Activated naive CD8-positive, alpha-beta T cell treated with anti-CD3 and anti-CD28 coated beads, Interleukin-2, amount 50 U/mL, for 24 hours (primary cell): ENCODE results near the gene RNF32.
"Not testable (repeated sequence)": the region's sequence is repeated elsewhere in the genome, so short reads cannot be mapped to it uniquely, and the experiment has no call there.

ENCODE experiments used
- ATAC-seq: fragments of 150-1000 bp; cut with Tn5 transposase; one replicate; pipeline ENCODE4 v1.10.0; 2021
- DNase-seq: peaks from one replicate; pipeline ENCODE4 v3.0.0; 2021
- H3K27ac Mint-ChIP-seq: one replicate; pipeline ENCODE4 v1.8.0; 2021; ENCODE audit warnings: mild to moderate bottlenecking, mixed read lengths
- H3K27me3 Mint-ChIP-seq: one replicate; pipeline ENCODE4 v1.8.0; 2021; ENCODE audit warnings: mixed read lengths
- H3K36me3 Mint-ChIP-seq: one replicate; pipeline ENCODE4 v1.8.0; 2021; ENCODE audit warnings: low read depth, mixed read lengths
- H3K4me1 Mint-ChIP-seq: one replicate; pipeline ENCODE4 v1.8.0; 2021; ENCODE audit warnings: mixed read lengths
- H3K4me3 Mint-ChIP-seq: one replicate; pipeline ENCODE4 v1.8.0; 2021; ENCODE audit warnings: mild to moderate bottlenecking, moderate library complexity, mixed read lengths
- H3K9me3 Mint-ChIP-seq: one replicate; pipeline ENCODE4 v1.8.0; 2021; ENCODE audit warnings: mixed read lengths

The RNF32 gene

GRCh38 chr7:156698512-156698911, 57.9 kb downstream of the RNF32 start:
- Mint-ChIP-seq H3K36me3 (peaks cover 77% of the 10 kb centered on the region), H3K9me3 (peaks cover 46% of the 10 kb centered on the region)
- not testable (repeated sequence) for H3K27ac Mint-ChIP-seq, H3K4me3 Mint-ChIP-seq, DNase-seq, ATAC-seq, H3K4me1 Mint-ChIP-seq, H3K27me3 Mint-ChIP-seq

- ATAC-seq, DNase-seq, H3K4me3 Mint-ChIP-seq, H3K27ac Mint-ChIP-seq, H3K27me3 Mint-ChIP-seq: not testable (repeated sequence)
- Mint-ChIP-seq H3K36me3 (peaks cover 71% of the 10 kb centered on the region), H3K4me1 (peaks cover 17% of the 10 kb centered on the region), H3K9me3 (peaks cover 38% of the 10 kb centered on the region)
Observed at GRCh38 chr7:156701787-156702186, 61.2 kb downstream of the RNF32 start.

GRCh38 chr7:156702399-156702798, 61.8 kb downstream of the RNF32 start:
- H3K9me3 Mint-ChIP-seq, result peaks cover 33% of the 10 kb centered on the region
- no peak for DNase-seq
- H3K27me3 Mint-ChIP-seq, result no peaks in the 10 kb centered on the region
- no peak overlapping the region for H3K27ac Mint-ChIP-seq
- H3K4me3 Mint-ChIP-seq, result no peak overlapping the region
- H3K36me3 Mint-ChIP-seq, result peaks cover 71% of the 10 kb centered on the region
- no peak for ATAC-seq
- peaks cover 18% of the 10 kb centered on the region for H3K4me1 Mint-ChIP-seq

- no peak for ATAC-seq
- no peak overlapping the region for H3K4me3 Mint-ChIP-seq
- H3K4me1 Mint-ChIP-seq, result peaks cover 18% of the 10 kb centered on the region
- H3K9me3 Mint-ChIP-seq, result peaks cover 27% of the 10 kb centered on the region
- no peak for DNase-seq
- H3K27me3 Mint-ChIP-seq, result no peaks in the 10 kb centered on the region
- peaks cover 71% of the 10 kb centered on the region for H3K36me3 Mint-ChIP-seq
- no peak overlapping the region for H3K27ac Mint-ChIP-seq
Observed at GRCh38 chr7:156703209-156703608, 62.6 kb downstream of the RNF32 start.

GRCh38 chr7:156703773-156704482, 63.4 kb downstream of the RNF32 start:
- no peak overlapping the region for H3K4me3 Mint-ChIP-seq
- peaks cover 18% of the 10 kb centered on the region for H3K4me1 Mint-ChIP-seq
- H3K36me3 Mint-ChIP-seq, result peaks cover 69% of the 10 kb centered on the region
- ATAC-seq, result no peak
- H3K27ac Mint-ChIP-seq, result peak overlapping the region; percentile 53
- peaks cover 27% of the 10 kb centered on the region for H3K9me3 Mint-ChIP-seq
- no peak for DNase-seq
- no peaks in the 10 kb centered on the region for H3K27me3 Mint-ChIP-seq

- Mint-ChIP-seq H3K27ac (no peak overlapping the region), H3K36me3 (peaks cover 31% of the 10 kb centered on the region), H3K9me3 (no peaks in the 10 kb centered on the region), H3K27me3 (no peaks in the 10 kb centered on the region), H3K4me3 (no peak overlapping the region), H3K4me1 (peaks cover 2% of the 10 kb centered on the region)
- DNase-seq (no peak), ATAC-seq (no peak)
Observed at GRCh38 chr7:156722043-156722826, 81.7 kb downstream of the RNF32 start.

- ATAC-seq, result no peak
- H3K36me3 Mint-ChIP-seq, result peaks cover 22% of the 10 kb centered on the region
- peaks cover 2% of the 10 kb centered on the region for H3K4me1 Mint-ChIP-seq
- no peaks in the 10 kb centered on the region for H3K9me3 Mint-ChIP-seq
- no peak overlapping the region for H3K4me3 Mint-ChIP-seq
- DNase-seq, result no peak
- H3K27ac Mint-ChIP-seq, result no peak overlapping the region
- H3K27me3 Mint-ChIP-seq, result no peaks in the 10 kb centered on the region
Observed at GRCh38 chr7:156725073-156725472, 84.5 kb downstream of the RNF32 start.

GRCh38 chr7:156725936-156726335, 85.4 kb downstream of the RNF32 start:
- DNase-seq, result no peak
- H3K27ac Mint-ChIP-seq, result no peak overlapping the region
- H3K4me3 Mint-ChIP-seq, result no peak overlapping the region
- H3K4me1 Mint-ChIP-seq, result peaks cover 2% of the 10 kb centered on the region
- ATAC-seq, result no peak
- no peaks in the 10 kb centered on the region for H3K9me3 Mint-ChIP-seq
- H3K36me3 Mint-ChIP-seq, result peaks cover 19% of the 10 kb centered on the region
- no peaks in the 10 kb centered on the region for H3K27me3 Mint-ChIP-seq
